ENCODE results near the gene ANKS4B. TPM values are rescaled to one million over a fixed set of nuclear protein-coding genes. Genes with fewer than 3 reads are reported as not detected.

ANKS4B gene
- total RNA-seq, 1 experiment from 2014 or later, result 0.09 TPM

DNA sequence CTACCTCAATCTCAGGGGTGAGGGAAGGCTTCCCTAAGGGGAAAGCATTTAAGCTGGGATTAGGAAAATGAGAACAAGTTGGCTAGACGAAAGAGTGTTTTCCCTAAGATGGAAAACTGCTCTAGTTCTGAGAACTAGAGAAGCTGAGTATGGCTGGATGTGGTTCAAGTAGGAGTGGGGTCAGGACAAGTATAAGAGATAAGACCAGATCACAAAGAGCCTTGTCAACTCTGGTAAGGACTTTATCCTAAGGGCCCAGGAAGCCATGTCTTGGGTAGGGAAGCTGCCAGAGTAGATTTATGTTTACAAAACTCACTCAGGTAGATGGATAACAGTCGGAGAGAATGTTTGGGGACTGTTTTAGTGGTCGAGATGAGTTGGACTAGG, 1.7 kb downstream of the ANKS4B start:
- Histone ChIP-seq H2BK5ac (ENCODE audit: insufficient read length, low read length) (no peak overlapping the region), H4K5ac (ENCODE audit: insufficient read length, low read depth, low read length) (no peak overlapping the region), H3K4ac (ENCODE audit: low read depth, low read length) (no peak overlapping the region), H3K79me2 (ENCODE audit: insufficient read depth, low read length) (no peaks in the 10 kb centered on the region), H3K27me3 (ENCODE audit: insufficient read depth, low read length) (no peaks in the 10 kb centered on the region), H4K8ac (replicated peaks; ENCODE audit: insufficient read length, low read depth, low read length) (no peak overlapping the region), H3K9ac (ENCODE audit: extremely low read depth, insufficient read length, low read length) (no peak overlapping the region), H2BK120ac (ENCODE audit: low read depth, low read length, poor library complexity, severe bottlenecking) (no peak overlapping the region), H3K4me1 (ENCODE audit: insufficient read depth, low read length) (no peaks in the 10 kb centered on the region), H3T11ph (ENCODE audit: low read length) (no peak overlapping the region), H3K18ac (ENCODE audit: insufficient read length, low read depth, low read length) (no peak overlapping the region), H3K23me2 (ENCODE audit: insufficient read length, low read depth, low read length, poor library complexity, severe bottlenecking) (no peaks in the 10 kb centered on the region), H3K23ac (ENCODE audit: insufficient read length, low read depth, low read length) (no peak overlapping the region), H2BK15ac (ENCODE audit: low read depth, low read length) (no peak overlapping the region), H2AFZ (ENCODE audit: low read length) (no peak overlapping the region), H3K9me3 (ENCODE audit: control insufficient read depth, low read depth, low read length) (no peaks in the 10 kb centered on the region), H4K91ac (ENCODE audit: insufficient read length, low read depth, low read length) (no peak overlapping the region), H3K14ac (ENCODE audit: insufficient read depth, low read length) (no peak overlapping the region), H2BK20ac (ENCODE audit: low read depth, low read length, poor library complexity, severe bottlenecking) (no peak overlapping the region), H2BK12ac (ENCODE audit: insufficient read length, low read depth, low read length) (no peak overlapping the region), H3K4me2 (ENCODE audit: insufficient read depth, insufficient read length, low read length) (no peak overlapping the region), H3K79me1 (ENCODE audit: insufficient read depth, low read depth, low read length, poor library complexity, severe bottlenecking) (no peaks in the 10 kb centered on the region), H3K56ac (ENCODE audit: insufficient read length, low read depth, low read length) (no peak overlapping the region), H3K27ac (ENCODE audit: insufficient read length, low read depth, low read length) (no peak overlapping the region), H2AK5ac (ENCODE audit: insufficient read length, low read length) (no peak overlapping the region), H4K20me1 (ENCODE audit: control insufficient read depth, insufficient read depth, insufficient read length) (no peaks in the 10 kb centered on the region)
- no peak overlapping the region for H3K27ac Mint-ChIP-seq
- no peak overlapping the region for H3K4me3 Mint-ChIP-seq
- H3K9me3 Mint-ChIP-seq, result no peaks in the 10 kb centered on the region
- TF ChIP-seq, protein P1, sequence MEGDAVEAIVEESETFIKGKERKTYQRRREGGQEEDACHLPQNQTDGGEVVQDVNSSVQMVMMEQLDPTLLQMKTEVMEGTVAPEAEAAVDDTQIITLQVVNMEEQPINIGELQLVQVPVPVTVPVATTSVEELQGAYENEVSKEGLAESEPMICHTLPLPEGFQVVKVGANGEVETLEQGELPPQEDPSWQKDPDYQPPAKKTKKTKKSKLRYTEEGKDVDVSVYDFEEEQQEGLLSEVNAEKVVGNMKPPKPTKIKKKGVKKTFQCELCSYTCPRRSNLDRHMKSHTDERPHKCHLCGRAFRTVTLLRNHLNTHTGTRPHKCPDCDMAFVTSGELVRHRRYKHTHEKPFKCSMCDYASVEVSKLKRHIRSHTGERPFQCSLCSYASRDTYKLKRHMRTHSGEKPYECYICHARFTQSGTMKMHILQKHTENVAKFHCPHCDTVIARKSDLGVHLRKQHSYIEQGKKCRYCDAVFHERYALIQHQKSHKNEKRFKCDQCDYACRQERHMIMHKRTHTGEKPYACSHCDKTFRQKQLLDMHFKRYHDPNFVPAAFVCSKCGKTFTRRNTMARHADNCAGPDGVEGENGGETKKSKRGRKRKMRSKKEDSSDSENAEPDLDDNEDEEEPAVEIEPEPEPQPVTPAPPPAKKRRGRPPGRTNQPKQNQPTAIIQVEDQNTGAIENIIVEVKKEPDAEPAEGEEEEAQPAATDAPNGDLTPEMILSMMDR (conservative IDR thresholded peaks at IDR 0.05), result no peak
- DNase-seq, result no peak
- no peaks in the 10 kb centered on the region for H3K36me3 Mint-ChIP-seq (ENCODE audit: insufficient read depth in 1 of 3, low read depth in 3 of 3)
- peaks cover 3% of the 10 kb centered on the region for H3K27me3 Mint-ChIP-seq (ENCODE audit: low read depth)
- 100% methylated on average over 1 of the region's 3 CpGs for WGBS (ENCODE audit: extremely low coverage, insufficient read length, low lambda C conversion rate)
- H3K4me1 Mint-ChIP-seq, result no peaks in the 10 kb centered on the region
